Stimulated activated CD4-positive, alpha-beta T cell treated with anti-CD3 and anti-CD28 coated beads, Interleukin-1b, Interleukin-23, amount 100 ng/mL, for 1 hour (primary cell): Measurements from ENCODE around the gene MKX.
"Not testable (repeated sequence)": the region's sequence is repeated elsewhere in the genome, so short reads cannot be mapped to it uniquely, and the experiment has no call there.

ENCODE experiments used
- DNase-seq, 2 donors: peaks; one replicate each; pipeline ENCODE4 v3.0.0-alpha.2; 2020; ENCODE audit warnings: low read depth in 2 of 2

The MKX gene

DNA sequence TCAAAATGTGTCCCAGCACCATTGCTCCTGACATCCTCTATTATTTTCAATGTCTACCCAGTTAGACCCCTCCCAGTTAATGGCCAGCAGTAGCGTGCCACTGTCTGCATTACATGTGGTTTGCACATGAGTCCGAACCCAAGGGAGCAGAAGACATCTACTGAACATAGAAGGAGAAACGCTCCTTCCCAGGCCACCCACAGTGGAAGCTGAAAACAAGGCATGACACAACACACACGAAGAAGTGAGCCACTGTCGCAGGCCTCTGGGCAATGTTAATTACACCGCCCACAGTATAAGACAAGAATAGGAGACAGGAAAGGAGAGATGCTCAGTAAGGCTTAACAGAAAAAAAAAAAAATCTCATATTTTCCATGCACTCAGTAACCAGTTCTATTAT is 50.5 kb downstream of the MKX start:
- DNase-seq: no peak

GRCh38 chr10:27692663-27693062 is 53.0 kb downstream of the MKX start:
- no peak for DNase-seq

DNA sequence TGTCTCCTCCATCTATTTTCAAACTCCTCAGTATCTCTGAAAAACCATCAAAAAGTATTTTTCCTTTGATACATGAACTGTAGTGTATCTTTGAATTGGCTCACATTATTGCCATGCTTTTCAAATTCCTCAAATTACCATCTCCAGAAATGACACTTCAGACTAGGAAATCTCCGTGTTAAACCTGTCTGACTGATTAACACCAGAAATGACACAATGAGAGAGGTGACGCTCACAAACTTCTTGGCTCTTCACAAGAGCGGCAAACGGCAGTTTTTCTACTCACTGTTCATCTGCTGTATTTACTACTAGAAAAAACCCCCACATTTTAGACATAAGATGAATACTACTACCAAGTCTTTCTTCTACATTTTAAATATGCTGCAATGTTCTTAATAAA is 56.6 kb downstream of the MKX start:
- no peak for DNase-seq

DNA sequence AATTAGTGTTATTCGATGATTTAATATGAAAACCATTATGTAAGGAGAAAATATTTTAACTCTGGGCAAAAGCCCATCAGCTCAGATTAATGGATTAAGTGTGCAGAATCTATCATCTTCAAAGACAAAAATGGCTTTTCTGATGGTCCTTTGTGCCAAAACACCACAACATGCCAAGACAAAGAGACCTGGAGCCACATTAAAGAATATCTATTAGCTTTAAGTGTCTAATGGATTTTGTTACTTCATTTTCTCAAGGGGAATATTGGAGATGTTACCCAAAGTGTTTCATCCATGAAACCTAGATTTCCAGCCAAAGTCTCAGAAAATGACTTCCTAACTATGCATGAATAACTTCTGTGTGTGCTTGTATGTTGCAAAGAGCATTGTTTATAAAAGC is 57.3 kb downstream of the MKX start:
- no peak for DNase-seq

DNA sequence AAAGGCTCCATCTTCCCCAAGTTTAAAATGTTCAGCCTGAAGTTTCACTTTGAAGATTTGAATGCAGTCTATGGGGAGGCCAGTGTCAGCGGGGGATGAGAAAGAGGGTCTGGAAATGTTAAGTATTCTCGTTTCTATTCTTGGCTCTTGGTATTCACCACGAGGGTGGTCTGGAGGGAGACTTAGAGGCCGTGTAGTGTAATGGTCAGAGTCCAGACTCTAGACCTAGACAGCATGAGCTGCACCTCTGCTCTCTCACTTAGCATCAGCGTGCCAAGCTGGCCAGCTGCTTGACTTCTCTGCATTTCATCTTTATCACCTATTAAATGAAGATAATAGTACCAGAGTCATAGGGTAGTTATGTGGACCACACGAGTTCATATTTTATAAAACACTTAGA is 57.9 kb downstream of the MKX start:
- no peak for DNase-seq

GRCh38 chr10:27687326-27687725 is 58.3 kb downstream of the MKX start:
- DNase-seq: no peak

GRCh38 chr10:27685681-27686080 is 59.9 kb downstream of the MKX start:
- no peak for DNase-seq

DNA sequence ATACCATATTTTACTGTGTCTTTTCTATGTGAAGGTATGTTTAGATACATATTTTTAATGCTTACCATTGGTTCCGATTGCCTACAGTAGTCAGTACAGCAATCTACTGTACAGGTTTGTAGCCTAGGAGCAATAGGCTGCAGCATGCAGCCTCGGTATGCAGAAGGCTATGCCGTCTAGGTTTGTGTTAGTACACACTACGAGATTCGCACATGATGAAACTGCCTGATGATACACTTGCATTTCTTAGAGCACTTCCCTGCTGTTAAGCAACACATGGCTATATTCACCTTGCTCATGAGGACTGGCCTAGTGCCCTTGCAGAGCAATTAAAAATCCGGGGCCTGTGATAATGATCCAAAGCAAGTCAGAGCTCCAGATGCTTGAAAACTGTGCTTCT is 62.4 kb downstream of the MKX start:
- no peak for DNase-seq

GRCh38 chr10:27681795-27682194 is 63.8 kb downstream of the MKX start:
- not testable (repeated sequence) for DNase-seq

DNA sequence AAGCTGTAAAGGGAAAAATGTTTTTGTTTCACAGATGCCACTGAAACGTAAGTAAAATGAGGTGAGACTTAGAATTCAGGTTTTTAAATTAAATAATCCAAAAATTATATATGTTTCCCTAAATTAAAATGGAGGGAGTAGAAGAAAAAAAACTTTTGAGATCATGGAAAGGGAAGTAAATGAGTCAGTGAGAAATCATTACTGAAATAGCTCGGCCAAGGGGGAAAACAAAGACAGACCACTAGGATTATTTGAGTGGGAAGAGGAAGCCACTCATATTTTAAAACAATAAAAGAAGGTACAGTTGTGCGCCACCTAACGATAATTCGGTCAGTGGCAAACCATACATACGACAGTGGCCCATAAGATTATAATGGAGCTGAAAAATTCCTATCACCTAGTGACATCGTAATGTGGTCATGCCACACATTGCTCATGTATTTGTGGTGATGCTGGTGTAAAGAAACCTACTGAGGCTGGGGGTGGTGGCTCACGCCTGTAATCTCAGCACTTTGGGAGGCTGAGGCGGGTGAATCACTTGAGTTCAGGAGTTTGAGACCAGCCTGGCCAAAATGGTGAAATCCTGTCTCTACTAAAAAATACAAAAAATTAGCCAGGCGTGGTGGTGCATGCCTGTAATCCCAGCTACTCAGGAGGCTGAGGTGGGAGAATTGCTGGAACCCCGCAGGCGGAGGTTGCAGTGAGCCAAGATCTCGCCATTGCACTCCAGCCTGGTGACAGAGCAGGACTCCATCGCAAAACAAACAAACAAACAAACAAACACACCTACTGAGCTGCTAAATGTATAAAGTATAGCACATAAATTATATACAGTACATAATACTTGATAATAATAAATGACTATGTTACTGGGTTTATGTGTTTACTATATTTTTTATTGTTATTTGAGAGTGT is 64.7 kb downstream of the MKX start:
- no peak for DNase-seq

GRCh38 chr10:27680006-27680557 is 65.5 kb downstream of the MKX start:
- DNase-seq: no peak

GRCh38 chr10:27679369-27679912 is 66.2 kb downstream of the MKX start:
- no peak for DNase-seq

- no peak for DNase-seq
Measured at GRCh38 chr10:27678166-27678565, 67.5 kb downstream of the MKX start.

- DNase-seq: no peak
Measured at GRCh38 chr10:27673065-27673464, 72.6 kb downstream of the MKX start.

DNA sequence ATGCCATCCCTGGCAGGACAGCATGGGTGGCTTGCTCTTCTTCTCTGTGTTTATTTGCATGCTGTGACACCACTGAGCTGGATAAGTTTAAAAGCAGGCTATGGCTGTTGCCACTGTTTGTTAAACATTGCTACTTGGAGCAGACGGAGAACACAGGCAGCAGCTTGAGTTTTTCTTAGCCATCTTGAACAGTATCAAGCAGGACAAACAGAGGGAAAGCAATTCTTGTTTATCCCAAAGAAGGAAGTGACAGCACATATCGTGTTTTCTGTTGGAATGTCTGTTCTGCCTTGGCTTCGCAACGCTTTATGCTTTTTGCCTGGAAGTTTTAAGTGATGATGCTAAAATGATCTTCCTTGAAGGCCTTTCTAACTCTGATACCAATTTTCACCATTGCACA is 73.8 kb downstream of the MKX start:
- DNase-seq: no peak

DNA sequence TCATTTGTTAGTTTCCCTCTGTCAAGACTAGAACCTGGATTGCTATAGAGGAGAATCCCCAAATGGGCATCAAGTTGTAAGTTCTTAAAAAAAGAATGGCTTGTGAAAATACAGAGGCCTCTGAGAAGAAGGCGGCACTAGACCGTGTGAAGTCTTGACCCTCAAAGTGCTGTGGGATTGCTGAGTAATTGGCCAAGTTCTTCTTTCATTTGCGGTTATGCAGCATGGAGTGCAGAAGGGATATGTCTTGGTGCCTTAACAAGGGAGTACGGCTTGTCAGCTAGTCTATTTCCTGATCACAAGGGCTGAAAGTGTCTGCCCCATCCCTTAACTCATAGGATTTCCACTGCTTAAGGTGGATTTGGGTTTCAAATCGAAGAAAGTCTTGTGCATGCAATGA is 81.2 kb downstream of the MKX start:
- no peak for DNase-seq

DNA sequence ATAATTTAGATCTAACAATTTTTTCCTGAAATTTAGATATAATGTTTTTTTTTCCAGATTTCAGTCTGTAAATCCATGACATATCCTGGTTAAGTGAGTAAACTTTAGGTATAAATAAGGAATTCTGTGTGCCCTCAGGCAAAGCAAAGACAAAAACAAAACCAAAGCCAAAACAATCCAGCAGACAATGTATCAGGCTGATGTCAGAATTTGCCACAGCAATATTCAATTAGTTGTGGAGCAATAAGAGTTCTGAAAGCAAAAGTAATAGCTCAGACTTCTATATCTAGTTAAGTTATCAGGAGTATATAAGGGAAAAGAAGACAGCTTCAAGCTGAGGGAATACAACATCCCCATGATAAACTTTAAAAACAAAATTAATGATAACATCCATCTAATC is 82.0 kb downstream of the MKX start:
- DNase-seq: no peak

DNA sequence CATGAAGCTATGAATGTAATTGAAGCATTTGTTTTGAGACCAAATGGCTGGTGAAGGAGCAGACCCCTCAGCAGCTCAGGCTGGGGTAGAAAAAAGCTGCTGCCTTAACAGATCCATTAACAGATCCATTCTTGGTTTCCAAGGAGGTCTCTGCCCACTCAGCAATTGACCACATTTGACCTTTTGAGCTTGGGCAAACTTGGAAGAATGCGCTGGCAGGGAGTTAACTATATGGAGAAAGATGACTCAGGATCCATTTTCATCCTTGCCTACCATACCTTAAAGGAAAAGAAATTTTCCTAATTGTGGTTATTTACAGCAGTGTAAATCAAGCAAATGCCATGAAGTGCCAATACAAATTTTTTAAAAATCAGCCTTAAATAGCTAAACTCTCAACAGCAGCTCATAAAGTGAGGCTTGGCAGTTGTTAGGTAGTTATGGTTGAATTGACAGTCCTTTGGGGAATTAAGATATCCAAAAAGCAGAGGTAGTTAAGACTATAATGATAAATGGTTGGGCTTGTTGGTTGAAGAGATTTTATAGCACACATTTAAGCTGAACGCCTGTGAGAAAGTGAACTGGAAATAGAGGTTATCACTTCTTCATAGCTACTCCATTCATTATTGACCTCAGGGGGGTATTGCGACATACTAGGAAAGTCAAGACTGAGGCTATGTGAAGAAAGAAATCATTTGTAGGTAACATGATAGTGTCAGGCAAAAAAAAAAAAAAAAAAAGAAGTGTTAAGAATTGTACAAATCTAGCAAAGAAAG is 83.9 kb downstream of the MKX start:
- DNase-seq: no peak

GRCh38 chr10:27660711-27661110 is 84.9 kb downstream of the MKX start:
- no peak for DNase-seq

GRCh38 chr10:27660268-27660667 is 85.4 kb downstream of the MKX start:
- DNase-seq: no peak

DNA sequence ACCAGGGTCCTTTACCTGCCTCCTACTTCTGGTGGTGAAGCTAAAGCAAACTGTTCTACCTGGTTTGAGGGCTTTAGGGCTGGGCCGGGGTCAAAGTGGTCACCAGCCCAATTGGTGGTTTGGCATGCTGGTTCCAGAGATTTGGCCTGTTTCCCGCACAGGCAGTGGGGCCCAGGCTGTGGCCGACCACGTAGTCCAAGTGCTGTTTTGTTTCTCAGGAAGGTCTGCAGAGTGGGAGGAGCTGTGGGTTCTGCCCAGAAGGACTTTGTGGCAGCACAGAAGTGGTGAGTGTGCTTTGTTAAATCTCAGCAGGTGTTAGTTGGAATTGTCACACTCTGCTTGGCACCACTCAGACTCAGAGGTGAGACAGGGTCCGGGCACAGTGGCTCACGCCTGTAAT is 85.8 kb downstream of the MKX start:
- DNase-seq: no peak

GRCh38 chr10:27658788-27659187 is 86.8 kb downstream of the MKX start:
- no peak for DNase-seq

- no peak for DNase-seq
Measured at GRCh38 chr10:27655296-27655695, 90.3 kb downstream of the MKX start.
